GM21381 (cell line): Measurements from ENCODE around the gene SRRM3.
"Not testable (repeated sequence)": the region's sequence is repeated elsewhere in the genome, so short reads cannot be mapped to it uniquely, and the experiment has no call there.

Experiments used
- ATAC-seq: cut with Tn5 transposase; IDR thresholded peaks from one replicate; pipeline ENCODE4 v1.9.1; 2021; ENCODE audit warnings: mild to moderate bottlenecking, moderate library complexity; ENCODE audit not compliant: unreplicated experiment

Gene SRRM3

GRCh38 chr7:76335417-76335816 is 133.7 kb downstream of the SRRM3 start:
- not testable (repeated sequence) for ATAC-seq

GRCh38 chr7:76336094-76336493 is 134.4 kb downstream of the SRRM3 start:
- no peak for ATAC-seq
